Testis (tissue), 3 donors: ENCODE data around the gene LHFPL3. TPM values are rescaled to one million over a fixed set of nuclear protein-coding genes. Genes with fewer than 3 reads are reported as not detected.
A peak's percentile ranks its signal among the peaks of the same experiment; 100 is the strongest.

ENCODE experiments used
- DNase-seq: peaks from one replicate; pipeline ENCODE4 v3.0.0-alpha.2; 2019
- H3K27ac ChIP-seq, 2 donors: fragments of 200-600 bp; sonication (generic); one replicate each; pipeline ENCODE4 v1.5.1; 2019
- H3K27me3 ChIP-seq: fragments of 200-600 bp; sonication (generic); one replicate; pipeline ENCODE4 v1.5.1; 2019
- H3K36me3 ChIP-seq: fragments of 200-600 bp; sonication (generic); one replicate; pipeline ENCODE4 v1.5.1; 2017; ENCODE audit warnings: low read depth; ENCODE audit errors: missing control alignments
- H3K4me1 ChIP-seq: fragments of 200-600 bp; sonication (generic); one replicate; pipeline ENCODE4 v1.5.1; 2019
- H3K4me3 ChIP-seq, 2 donors: fragments of 200-600 bp; sonication (generic); one replicate each; pipeline ENCODE4 v1.5.1; 2017 to 2019
- H3K9me3 ChIP-seq: fragments of 200-600 bp; sonication (generic); one replicate; pipeline ENCODE4 v1.5.1; 2017
- CTCF ChIP-seq, 3 experiments: fragments of 450-650 bp in 2 of 3; fragments of 200-600 bp in 1 of 3; sonication (generic) in 1 of 3; IDR thresholded peaks; one replicate each; pipeline ENCODE4 v1.5.1; 2016 to 2019; ENCODE audit warnings: antibody characterized with exemption in 3 of 3, mild to moderate bottlenecking in 2 of 3, moderate library complexity in 1 of 3
- POLR2A ChIP-seq: fragments of 450-650 bp; IDR thresholded peaks from one replicate; pipeline ENCODE4 v1.6.1; 2017; ENCODE audit warnings: antibody characterized with exemption, mild to moderate bottlenecking, moderate library complexity
- WGBS, 2 donors: methylation state at CpG; one replicate each; pipeline ENCODE4 v1.1.5; 2018; 5-methylcytosine and 5-hydroxymethylcytosine counted together
- intact Hi-C: fragments of 100-400 bp; cut with DNase I; formaldehyde crosslinking; loops from one replicate; pipeline ENCODE4 v1.15.1; 2023; ENCODE audit warnings: low total_unique reads
- polyA plus RNA-seq: library from polyadenylated mRNA; stranded (reverse); fragments of 350-450 nt; fragmentation: Illumina TruSeq; extraction: RNeasy Lipid Tissue Mini Kit (QIAGEN cat#74804); gene quantifications from one replicate; pipeline ENCODE4 v1.2.3, GENCODE V29; 2014; ENCODE audit warnings: low read depth, low replicate concordance; ENCODE audit not compliant: insufficient read depth
- total RNA-seq, 2 donors: library from RNA; depleted of rRNA; stranded (reverse); fragments of >200 nt; gene quantifications; one replicate each; pipeline ENCODE4 v1.2.3, GENCODE V29; 2016

The LHFPL3 gene
- total and polyA plus RNA-seq, 3 donors from 2014 or later, result 0.17 to 0.47 (median 0.19) TPM

GRCh38 chr7:104629408-104629807 is 301.0 kb downstream of the LHFPL3 start:
- Histone ChIP-seq H3K36me3 (no peaks in the 10 kb centered on the region), H3K27me3 (no peaks in the 10 kb centered on the region), H3K4me3 (no peak overlapping the region), H3K4me1 (no peaks in the 10 kb centered on the region), H3K9me3 (no peaks in the 10 kb centered on the region), H3K27ac (no peak overlapping the region)
- 64 to 76% methylated on average over 1 of the region's 1 CpG for WGBS, 2 donors
- intact Hi-C loops, result no loop called here
- no peak for TF ChIP-seq CTCF (IDR thresholded peaks at IDR 0.05)
- no peak for TF ChIP-seq POLR2A
- no peak for DNase-seq

- no peaks in the 10 kb centered on the region for H3K27me3 ChIP-seq
- DNase-seq, result no peak
- intact Hi-C loops, result no loop called here
- no peak overlapping the region for H3K4me3 ChIP-seq
- H3K9me3 ChIP-seq, result no peaks in the 10 kb centered on the region
- no peak for TF ChIP-seq POLR2A
- TF ChIP-seq CTCF (IDR thresholded peaks at IDR 0.05), result no peak
- no peaks in the 10 kb centered on the region for H3K4me1 ChIP-seq
- H3K36me3 ChIP-seq, result no peaks in the 10 kb centered on the region
- H3K27ac ChIP-seq, result no peak overlapping the region
- WGBS, 2 donors, result 90 to 93% methylated on average over 4 of the region's 4 CpGs
Measured at GRCh38 chr7:104640506-104640905, 312.1 kb downstream of the LHFPL3 start.

- no peak overlapping the region for H3K4me3 ChIP-seq
- WGBS, 2 donors, result 58 to 67% methylated on average over 2 of the region's 2 CpGs
- H3K36me3 ChIP-seq, result no peaks in the 10 kb centered on the region
- intact Hi-C loops, result no loop called here
- DNase-seq, result no peak
- H3K9me3 ChIP-seq, result no peaks in the 10 kb centered on the region
- TF ChIP-seq POLR2A (no peak), CTCF (IDR thresholded peaks at IDR 0.05) (no peak)
- no peak overlapping the region for H3K27ac ChIP-seq
- no peaks in the 10 kb centered on the region for H3K27me3 ChIP-seq
- H3K4me1 ChIP-seq, result no peaks in the 10 kb centered on the region
Measured at GRCh38 chr7:104642560-104642959, 314.2 kb downstream of the LHFPL3 start.

GRCh38 chr7:104643587-104644217 is 315.3 kb downstream of the LHFPL3 start:
- no peaks in the 10 kb centered on the region for H3K36me3 ChIP-seq
- WGBS, 2 donors, result 49 to 74% methylated on average over 5 of the region's 5 CpGs

More at GRCh38 chr7:104643587-104644217, 315.3 kb downstream of the LHFPL3 start:
- intact Hi-C loops, result no loop called here
- peak; percentile 34 for DNase-seq
- TF ChIP-seq CTCF (IDR thresholded peaks at IDR 0.05), result peak in 2 of 3 experiments; percentile 32 to 44
- TF ChIP-seq POLR2A, result no peak
- Histone ChIP-seq H3K9me3 (no peaks in the 10 kb centered on the region), H3K4me1 (no peaks in the 10 kb centered on the region), H3K27ac (no peak overlapping the region), H3K27me3 (no peaks in the 10 kb centered on the region), H3K4me3 (no peak overlapping the region)
